SH-SY5Y (cell line): ENCODE results near the gene OR52H1.

ENCODE experiments used
- GATA2 ChIP-seq: IDR thresholded peaks from 2 replicates; pipeline ENCODE4 v1.6.1; 2011; ENCODE audit warnings: mild to moderate bottlenecking, low read depth, low read length
- GATA3 ChIP-seq: IDR thresholded peaks from 2 replicates; pipeline ENCODE4 v1.6.1; 2011; ENCODE audit warnings: low read depth, mild to moderate bottlenecking, low read length, moderate library complexity

- no peak for TF ChIP-seq GATA2
- no peak for TF ChIP-seq GATA3
These were observed 48.4 kb upstream of the OR52H1 start, which contains the start of gene TRIM6 for GRCh38 chr11:5596607-5597201.
